SJCRH30 (cell line): ENCODE results near the gene SPDYE3. TPM values are rescaled to one million over a fixed set of nuclear protein-coding genes. Genes with fewer than 3 reads are reported as not detected.
A peak's percentile ranks its signal among the peaks of the same experiment; 100 is the strongest.
"Not testable (repeated sequence)": the region's sequence is repeated elsewhere in the genome, so short reads cannot be mapped to it uniquely, and the experiment has no call there.

ENCODE experiments used
- DNase-seq, 2 experiments: peaks; one replicate each; pipeline ENCODE4 v3.0.0-alpha.2; 2015 to 2020
- H3K27ac ChIP-seq: fragments of 250-450 bp; sonication (Bioruptor Pico); 2 replicates; pipeline ENCODE4 v1.5.1; 2020; ENCODE audit warnings: mild to moderate bottlenecking, moderate library complexity
- H3K27me3 ChIP-seq: fragments of 250-450 bp; sonication (Bioruptor Pico); 2 replicates; pipeline ENCODE4 v1.5.1; 2020; ENCODE audit warnings: mild to moderate bottlenecking, moderate library complexity
- H3K36me3 ChIP-seq: fragments of 250-450 bp; sonication (Bioruptor Pico); 2 replicates; pipeline ENCODE4 v1.5.1; 2020; ENCODE audit warnings: mild to moderate bottlenecking, moderate library complexity
- H3K4me1 ChIP-seq: fragments of 250-450 bp; sonication (Bioruptor Pico); 2 replicates; pipeline ENCODE4 v1.5.1; 2020; ENCODE audit warnings: mild to moderate bottlenecking, moderate library complexity
- H3K4me3 ChIP-seq: fragments of 250-450 bp; sonication (Bioruptor Pico); 2 replicates; pipeline ENCODE4 v1.5.1; 2020; ENCODE audit warnings: mild to moderate bottlenecking, moderate library complexity
- H3K9me3 ChIP-seq: fragments of 250-450 bp; sonication (Bioruptor Pico); replicated peaks from 2 replicates; pipeline ENCODE4 v1.5.1; 2020; ENCODE audit warnings: mild to moderate bottlenecking, moderate library complexity
- total RNA-seq: library from RNA; depleted of rRNA; stranded (reverse); fragments of >200 nt; shearing (Covaris generic); gene quantifications from 2 replicates; pipeline ENCODE4 v1.2.3, GENCODE V29; 2014; rRNA removed

SPDYE3 gene, protein sequence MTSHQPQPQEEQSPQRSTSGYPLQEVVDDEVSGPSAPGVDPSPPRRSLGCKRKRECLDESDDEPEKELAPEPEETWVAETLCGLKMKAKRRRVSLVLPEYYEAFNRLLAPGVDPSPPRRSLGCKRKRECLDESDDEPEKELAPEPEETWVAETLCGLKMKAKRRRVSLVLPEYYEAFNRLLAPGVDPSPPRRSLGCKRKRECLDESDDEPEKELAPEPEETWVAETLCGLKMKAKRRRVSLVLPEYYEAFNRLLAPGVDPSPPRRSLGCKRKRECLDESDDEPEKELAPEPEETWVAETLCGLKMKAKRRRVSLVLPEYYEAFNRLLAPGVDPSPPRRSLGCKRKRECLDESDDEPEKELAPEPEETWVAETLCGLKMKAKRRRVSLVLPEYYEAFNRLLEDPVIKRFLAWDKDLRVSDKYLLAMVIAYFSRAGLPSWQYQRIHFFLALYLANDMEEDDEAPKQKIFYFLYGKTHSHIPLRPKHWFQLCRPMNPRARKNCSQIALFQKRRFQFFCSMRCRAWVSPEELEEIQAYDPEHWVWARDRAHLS
- total RNA-seq, result 0.06 TPM in 1 of 2 replicates, not detected in the other

DNA sequence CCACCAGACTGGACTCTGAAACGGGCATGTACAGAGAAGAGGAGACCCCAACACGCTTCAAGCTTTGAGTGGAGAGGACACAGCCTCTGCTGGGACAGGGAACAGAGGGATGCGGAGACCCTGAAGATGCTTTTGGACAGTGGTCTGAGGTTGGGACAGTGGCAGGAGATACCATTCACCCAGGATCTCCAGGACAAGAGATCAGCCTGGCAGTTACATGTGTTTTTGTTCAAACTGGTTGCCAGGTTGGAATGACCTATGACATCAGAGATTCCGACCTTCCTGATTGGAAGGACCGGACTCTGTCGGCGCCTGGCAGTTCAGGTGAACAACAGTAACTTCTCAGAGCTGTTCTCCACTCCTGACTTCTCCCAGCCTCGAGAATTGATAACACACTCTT, at the start of gene SPDYE3:
Gene SPDYE3, plus strand, starts transcription at position 301 of the 400 bp plus-strand sequence. CDS start 184 bp downstream, outside the sequence.
- H3K27ac ChIP-seq, H3K36me3 ChIP-seq, H3K4me3 ChIP-seq, H3K27me3 ChIP-seq, H3K9me3 ChIP-seq, H3K4me1 ChIP-seq, DNase-seq: not testable (repeated sequence)

DNA sequence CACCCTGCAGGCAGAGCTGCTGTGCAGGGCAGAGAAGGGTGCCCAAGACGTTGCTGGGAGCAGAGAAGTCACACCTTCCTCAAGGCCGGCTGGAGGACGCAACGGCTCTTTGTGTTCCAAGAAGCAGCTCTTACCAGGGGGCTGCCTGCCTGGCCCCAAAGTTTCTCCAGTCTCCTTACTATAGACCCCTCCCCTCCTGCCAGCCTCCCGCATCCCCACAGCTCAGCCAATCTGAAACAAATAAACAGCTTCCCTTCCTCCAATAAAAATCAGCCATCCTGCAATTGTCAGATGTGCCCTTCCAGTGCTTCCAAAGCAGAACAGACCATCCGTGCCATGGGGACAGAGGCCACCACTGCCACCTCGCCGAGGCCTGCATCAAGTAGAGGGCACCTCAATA, 47.5 kb upstream of the SPDYE3 start:
- DNase-seq, H3K4me1 ChIP-seq, H3K9me3 ChIP-seq, H3K36me3 ChIP-seq, H3K4me3 ChIP-seq, H3K27me3 ChIP-seq, H3K27ac ChIP-seq: not testable (repeated sequence)

DNA sequence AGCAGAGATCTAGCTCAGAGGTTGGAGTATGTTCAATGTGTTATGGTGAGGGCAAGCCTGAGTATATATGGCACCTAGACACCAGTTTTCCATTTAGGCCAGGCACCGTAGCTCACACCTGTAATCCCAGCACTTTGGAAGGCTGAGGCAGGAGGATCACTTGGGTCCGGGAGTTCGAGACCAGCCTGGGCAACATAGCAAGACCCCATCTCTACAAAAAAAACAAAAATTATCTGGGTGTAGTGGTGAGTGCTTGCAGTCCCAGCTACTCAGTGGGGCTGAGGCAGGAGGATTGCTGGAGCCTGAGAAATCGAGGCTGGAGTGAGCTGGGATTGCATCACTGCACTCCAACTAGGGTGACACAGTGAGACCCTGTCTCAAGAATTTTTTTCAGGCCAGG, 44.6 kb upstream of the SPDYE3 start:
- H3K36me3 ChIP-seq, H3K4me1 ChIP-seq, H3K9me3 ChIP-seq, H3K4me3 ChIP-seq, H3K27ac ChIP-seq, DNase-seq, H3K27me3 ChIP-seq: not testable (repeated sequence)

DNA sequence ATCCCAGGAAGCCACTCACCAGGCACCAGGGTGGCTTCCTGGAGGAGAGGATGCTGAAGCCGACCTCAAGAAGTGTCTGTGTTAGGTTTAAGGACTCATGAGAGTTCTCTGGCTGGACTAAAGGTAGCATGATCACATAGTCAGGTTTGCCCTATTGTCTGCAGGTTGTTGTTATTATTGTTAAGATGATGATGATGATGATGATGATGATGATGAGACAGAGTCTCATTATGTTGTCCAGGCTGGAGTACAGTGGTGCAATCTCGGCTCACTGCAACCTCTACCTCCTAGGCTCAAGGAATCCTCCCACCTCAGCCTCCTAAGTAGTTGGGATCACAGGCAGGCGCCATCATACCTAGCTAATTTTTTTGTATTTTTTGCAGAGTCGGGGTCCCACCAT, 43.3 kb upstream of the SPDYE3 start:
- H3K4me1 ChIP-seq, DNase-seq, H3K4me3 ChIP-seq: not testable (repeated sequence)

DNA sequence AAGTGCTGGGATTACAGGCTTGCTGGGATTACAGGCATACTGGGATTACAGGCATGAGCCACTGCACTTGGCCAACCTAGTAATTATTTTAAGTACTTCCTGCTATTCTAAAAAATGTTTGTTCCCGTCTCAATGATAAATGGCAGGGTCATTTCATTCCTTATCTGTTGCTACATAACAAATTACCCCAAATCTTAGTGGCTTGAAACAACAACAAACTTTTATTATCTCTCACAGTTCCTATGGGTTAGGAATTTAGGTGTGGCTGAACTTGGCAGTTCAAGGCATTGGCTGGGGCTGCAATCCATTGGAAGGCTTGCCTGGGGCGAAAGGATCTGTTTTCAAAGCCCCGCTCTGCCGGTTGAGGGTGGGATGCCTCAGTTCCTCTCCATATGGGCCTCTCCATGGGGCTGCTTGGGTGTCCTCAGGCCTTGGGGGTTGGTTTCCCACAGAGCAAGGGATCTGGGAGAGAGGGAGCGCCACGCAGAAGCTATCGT, 42.8 kb upstream of the SPDYE3 start:
- H3K27me3 ChIP-seq, H3K4me3 ChIP-seq, H3K36me3 ChIP-seq, H3K4me1 ChIP-seq, H3K9me3 ChIP-seq, H3K27ac ChIP-seq, DNase-seq: not testable (repeated sequence)

More for the DNA sequence above, 43.3 kb upstream of the SPDYE3 start:
- H3K27me3 ChIP-seq, H3K27ac ChIP-seq, H3K9me3 ChIP-seq, H3K36me3 ChIP-seq: not testable (repeated sequence)

GRCh38 chr7:100265851-100266250, 41.7 kb upstream of the SPDYE3 start:
- not testable (repeated sequence) for H3K4me3 ChIP-seq, H3K9me3 ChIP-seq, DNase-seq, H3K27me3 ChIP-seq, H3K36me3 ChIP-seq, H3K4me1 ChIP-seq, H3K27ac ChIP-seq

GRCh38 chr7:100266576-100267354, 40.7 kb upstream of the SPDYE3 start:
- no peaks in the 10 kb centered on the region for H3K4me1 ChIP-seq
- DNase-seq, result no peak
- no peak overlapping the region for H3K27ac ChIP-seq
- H3K9me3 ChIP-seq, result no peaks in the 10 kb centered on the region
- H3K36me3 ChIP-seq, result no peaks in the 10 kb centered on the region
- no peaks in the 10 kb centered on the region for H3K27me3 ChIP-seq
- H3K4me3 ChIP-seq, result no peak overlapping the region

GRCh38 chr7:100267648-100268047, 39.9 kb upstream of the SPDYE3 start:
- Histone ChIP-seq H3K27me3 (no peaks in the 10 kb centered on the region), H3K27ac (no peak overlapping the region), H3K9me3 (no peaks in the 10 kb centered on the region), H3K4me3 (no peak overlapping the region), H3K36me3 (no peaks in the 10 kb centered on the region), H3K4me1 (no peaks in the 10 kb centered on the region)
- DNase-seq, result no peak

DNA sequence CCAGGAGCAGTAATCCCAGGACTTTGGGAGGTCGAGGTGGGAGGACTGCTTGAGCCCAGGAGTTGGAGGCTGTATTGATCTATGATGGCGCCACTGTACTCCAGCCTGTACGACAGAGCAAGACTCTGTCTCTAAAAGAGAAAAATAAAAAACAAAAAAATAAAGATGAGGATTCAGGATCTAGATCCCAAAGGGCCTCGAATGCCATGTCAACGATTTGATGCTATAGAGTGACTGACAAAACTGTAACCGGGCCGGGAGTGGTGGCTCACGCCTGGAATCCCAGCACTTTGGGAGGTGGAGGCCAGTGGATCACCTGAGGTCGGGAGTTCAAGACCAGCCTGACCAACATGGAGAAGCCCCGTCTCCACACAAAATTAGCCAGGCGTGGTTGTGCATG, 38.6 kb upstream of the SPDYE3 start:
- DNase-seq, H3K27ac ChIP-seq, H3K4me3 ChIP-seq, H3K36me3 ChIP-seq, H3K4me1 ChIP-seq, H3K27me3 ChIP-seq, H3K9me3 ChIP-seq: not testable (repeated sequence)

DNA sequence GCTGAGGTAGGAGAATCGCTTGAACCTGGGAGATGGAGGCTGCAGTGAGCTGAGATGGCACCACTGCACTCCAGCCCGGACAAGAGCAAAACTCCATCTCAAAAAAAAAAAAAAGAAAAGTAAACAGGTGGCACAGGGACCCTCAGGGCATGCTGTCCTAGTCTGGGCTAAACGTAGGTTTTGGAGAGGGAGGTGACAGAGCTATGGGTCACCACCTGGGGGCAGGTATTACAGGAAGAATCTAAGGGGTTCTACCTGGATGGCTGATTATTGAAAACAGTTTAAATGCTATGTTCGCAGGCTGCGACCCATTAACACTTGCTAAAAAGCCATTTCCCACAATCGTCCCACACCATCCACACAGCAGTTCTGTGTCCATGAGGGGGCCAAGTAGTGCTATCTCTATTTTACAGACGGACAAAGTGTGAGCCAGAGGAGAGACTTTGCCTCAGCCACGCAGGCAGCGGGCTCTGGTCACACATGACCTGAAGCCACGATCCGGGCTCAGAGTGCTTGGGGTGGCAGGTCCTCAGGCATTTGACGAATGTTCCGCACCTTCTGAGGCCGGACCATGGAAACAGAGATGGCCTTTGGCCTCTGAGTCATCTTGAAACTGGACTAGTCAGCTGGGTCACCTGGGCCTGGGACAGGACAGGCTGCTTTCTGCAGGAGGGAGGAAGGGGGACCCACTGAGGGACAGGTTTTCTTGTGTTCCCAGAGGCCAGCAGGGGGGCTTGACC, 38.0 kb upstream of the SPDYE3 start:
- not testable (repeated sequence) for DNase-seq, H3K27ac ChIP-seq, H3K36me3 ChIP-seq, H3K27me3 ChIP-seq, H3K4me1 ChIP-seq, H3K4me3 ChIP-seq, H3K9me3 ChIP-seq

GRCh38 chr7:100270046-100270918, 37.2 kb upstream of the SPDYE3 start:
- H3K27me3 ChIP-seq, H3K27ac ChIP-seq, H3K9me3 ChIP-seq, H3K4me1 ChIP-seq, H3K36me3 ChIP-seq: not testable (repeated sequence)
- peak overlapping the region; percentile 98 for H3K4me3 ChIP-seq
- DNase-seq, result peak; percentile 26 to 39

DNA sequence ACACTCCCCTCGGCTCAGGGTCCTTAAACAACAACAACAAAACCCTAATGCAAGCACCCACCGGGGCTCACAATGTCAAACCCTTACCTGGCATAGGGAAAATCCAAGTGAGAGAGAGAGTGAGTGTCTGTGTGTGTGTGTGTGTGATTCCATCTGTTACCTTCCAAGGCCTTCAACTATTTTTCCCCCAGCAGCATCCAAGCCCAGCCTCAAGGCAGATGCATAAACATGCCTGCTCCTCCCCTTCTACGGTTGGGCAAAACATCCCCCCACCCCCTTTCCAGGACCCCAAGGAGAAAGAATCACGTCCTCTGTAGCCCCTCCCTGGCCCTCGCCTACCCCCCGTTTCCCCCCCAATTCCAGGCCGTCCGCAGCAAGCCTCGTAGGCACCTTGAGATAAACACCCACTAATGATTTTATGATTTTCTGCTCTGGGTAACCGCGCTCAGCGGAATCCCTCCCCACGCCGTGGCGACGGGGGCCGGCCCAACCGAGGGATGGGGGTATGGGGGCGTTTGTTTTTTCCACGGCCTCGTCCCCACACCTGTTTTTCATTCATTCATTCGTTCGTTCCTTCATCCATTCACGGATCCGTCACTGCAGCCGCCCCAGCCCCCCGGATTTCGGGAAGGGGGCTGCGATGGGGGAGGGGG, 36.4 kb upstream of the SPDYE3 start:
- H3K4me3 ChIP-seq, result peak overlapping the region; percentile 98
- not testable (repeated sequence) for H3K27ac ChIP-seq, H3K36me3 ChIP-seq, H3K27me3 ChIP-seq, H3K9me3 ChIP-seq, H3K4me1 ChIP-seq
- peak; percentile 31 to 40 for DNase-seq

GRCh38 chr7:100271716-100272537, 35.6 kb upstream of the SPDYE3 start:
- Histone ChIP-seq H3K9me3 (no peaks in the 10 kb centered on the region), H3K4me1 (no peaks in the 10 kb centered on the region), H3K27ac (peak overlapping the region; percentile 4; the same call in 1 of the 2 replicates), H3K27me3 (no peaks in the 10 kb centered on the region), H3K4me3 (peak overlapping the region; percentile 98), H3K36me3 (no peaks in the 10 kb centered on the region)
- DNase-seq, result peak; percentile 98 to 99
